Measurements from ENCODE around the gene ELMO2.

- TF ChIP-seq RAD21 (IDR thresholded peaks at IDR 0.05; ENCODE audit: low read depth) (no peak), REST (IDR thresholded peaks at IDR 0.05; ENCODE audit: low read depth) (no peak), EGR1 (IDR thresholded peaks at IDR 0.05) (no peak), MAX (IDR thresholded peaks at IDR 0.05) (no peak)
Measured at GRCh38 chr20:46375771-46376170, 30.6 kb downstream of the ELMO2 start.

Measured in Ishikawa (cell line).